ENCODE measurements around the gene APLN.

GRCh38 chrX:129647418-129648410 is 7.0 kb downstream of the APLN start:
- TF ChIP-seq ZNF138 (tag by site-specific recombination; IDR thresholded peaks at IDR 0.05; ENCODE audit: borderline replicate concordance), result no peak
- no peak for TF ChIP-seq ZSCAN30 (tag by site-specific recombination; IDR thresholded peaks at IDR 0.05)
- no peak for TF ChIP-seq CTCF (tag by site-specific recombination; IDR thresholded peaks at IDR 0.05)
- no peak for TF ChIP-seq ZNF19 (tag by site-specific recombination; IDR thresholded peaks at IDR 0.05; ENCODE audit: low read depth)
- TF ChIP-seq ZNF184 (tag by site-specific recombination; IDR thresholded peaks at IDR 0.05), result no peak
- no peak for TF ChIP-seq ZBTB48 (tag by site-specific recombination; IDR thresholded peaks at IDR 0.05)
- no peak for TF ChIP-seq REST (tag by site-specific recombination; IDR thresholded peaks at IDR 0.05)
- no peak for TF ChIP-seq SP2 (tag by site-specific recombination; IDR thresholded peaks at IDR 0.05)
- no peak for TF ChIP-seq ZFP37 (tag by site-specific recombination; IDR thresholded peaks at IDR 0.05)
- TF ChIP-seq ZBTB11 (tag by site-specific recombination; conservative IDR thresholded peaks at IDR 0.05; ENCODE audit: low read depth), result no peak
- TF ChIP-seq ZSCAN23 (tag by site-specific recombination; IDR thresholded peaks at IDR 0.05), result no peak
- no peak for TF ChIP-seq PRDM2 (tag by site-specific recombination; IDR thresholded peaks at IDR 0.05; ENCODE audit: borderline replicate concordance)
